ENCODE data around the gene FAT1.

The FAT1 gene

DNA sequence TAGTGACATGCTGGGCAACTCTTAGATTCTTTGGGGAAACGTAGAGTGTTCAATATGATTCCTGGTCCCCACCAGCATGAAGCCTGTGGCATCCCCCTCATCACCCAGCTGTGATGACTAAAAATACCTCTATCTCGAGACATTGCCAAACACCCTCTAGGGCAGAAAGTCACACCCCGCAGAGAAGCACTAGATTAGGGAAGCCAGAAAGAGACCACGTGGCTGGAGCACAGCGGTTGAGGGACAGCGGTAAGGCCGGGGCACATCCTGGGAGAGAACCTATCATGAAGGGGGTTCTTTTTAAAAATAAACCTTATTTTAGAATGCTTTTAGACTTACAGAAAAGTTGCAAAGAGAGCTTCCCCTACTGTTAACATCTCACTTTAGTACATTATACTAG, 11.0 kb downstream of the FAT1 start:
- H3K4me3 ChIP-seq (ENCODE audit: low read depth, low read length): no peak overlapping the region
- no peak for TF ChIP-seq CTCF (IDR thresholded peaks at IDR 0.05; ENCODE audit: low read depth, low read length)

DNA sequence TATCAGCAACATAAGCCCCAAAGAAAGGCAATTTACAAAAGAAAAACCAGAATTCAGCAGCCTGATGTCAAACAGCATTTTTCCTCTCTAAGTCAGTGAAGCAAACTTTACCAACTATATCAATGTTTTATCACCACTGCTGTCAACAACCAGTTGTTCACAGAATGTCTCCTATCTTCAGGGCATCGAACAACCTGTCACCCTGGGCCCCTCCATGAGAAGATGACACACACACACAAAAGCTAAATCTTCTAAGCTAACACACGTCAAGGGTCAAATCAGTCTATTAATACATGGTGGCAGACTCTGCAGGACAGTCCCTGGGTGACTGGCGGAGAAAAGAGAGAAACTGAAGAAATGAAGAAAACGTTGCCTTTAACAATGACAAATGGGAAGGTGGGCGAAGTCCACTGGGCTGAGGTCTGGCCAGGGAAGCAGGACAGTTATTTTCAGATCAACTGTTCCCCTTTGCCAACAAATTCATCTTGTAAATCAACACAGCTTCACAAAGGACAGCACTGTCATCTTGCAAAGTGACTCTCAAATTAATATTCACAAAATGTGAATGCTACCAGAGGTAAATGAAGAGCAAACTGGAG, 13.0 kb downstream of the FAT1 start:
- TF ChIP-seq CTCF (IDR thresholded peaks at IDR 0.05; ENCODE audit: low read depth, low read length): no peak
- H3K4me3 ChIP-seq (ENCODE audit: low read depth, low read length): no peak overlapping the region

DNA sequence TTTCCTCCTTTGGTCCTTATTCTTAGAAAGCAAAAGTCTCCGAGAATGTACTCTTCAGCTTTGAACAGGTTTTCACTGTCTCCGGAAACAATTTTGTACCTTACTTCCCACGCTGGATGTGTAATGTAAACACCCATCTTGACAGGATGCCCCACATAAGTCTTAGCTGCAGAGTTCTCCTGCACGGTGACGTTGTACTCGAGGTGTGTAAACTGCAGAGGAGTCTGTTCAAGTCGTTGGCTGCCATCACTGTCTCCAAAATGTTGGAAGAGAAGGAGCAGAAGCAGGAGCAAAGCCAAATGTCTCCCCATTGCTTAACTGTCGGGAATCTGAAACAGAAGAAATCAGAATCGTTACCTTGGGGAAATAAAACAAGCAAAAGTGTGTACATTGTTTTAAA, 14.1 kb downstream of the FAT1 start:
- TF ChIP-seq CTCF (IDR thresholded peaks at IDR 0.05; ENCODE audit: low read depth, low read length): no peak
- H3K4me3 ChIP-seq (ENCODE audit: low read depth, low read length): no peak overlapping the region

DNA sequence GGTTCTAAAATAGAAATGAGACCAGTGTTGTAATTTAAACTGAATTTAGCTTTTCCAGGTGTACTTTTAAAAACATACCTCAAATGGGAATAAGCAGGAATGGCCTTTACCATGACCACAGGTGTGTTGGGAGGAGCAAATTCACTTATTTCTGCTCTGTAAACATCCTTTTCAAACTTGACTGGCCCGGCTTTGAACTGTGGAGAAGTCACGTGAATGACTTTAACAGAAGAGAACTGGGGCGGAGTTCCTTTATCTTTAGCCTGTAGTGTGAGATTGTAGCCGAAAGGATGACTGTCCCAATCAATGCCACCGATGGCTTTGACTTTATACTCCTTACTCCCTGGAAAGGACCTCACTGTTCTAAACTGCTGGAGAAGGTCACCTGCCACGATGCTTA, 15.1 kb downstream of the FAT1 start:
- no peak overlapping the region for H3K4me3 ChIP-seq (ENCODE audit: low read depth, low read length)
- no peak for TF ChIP-seq CTCF (IDR thresholded peaks at IDR 0.05; ENCODE audit: low read depth, low read length)

DNA sequence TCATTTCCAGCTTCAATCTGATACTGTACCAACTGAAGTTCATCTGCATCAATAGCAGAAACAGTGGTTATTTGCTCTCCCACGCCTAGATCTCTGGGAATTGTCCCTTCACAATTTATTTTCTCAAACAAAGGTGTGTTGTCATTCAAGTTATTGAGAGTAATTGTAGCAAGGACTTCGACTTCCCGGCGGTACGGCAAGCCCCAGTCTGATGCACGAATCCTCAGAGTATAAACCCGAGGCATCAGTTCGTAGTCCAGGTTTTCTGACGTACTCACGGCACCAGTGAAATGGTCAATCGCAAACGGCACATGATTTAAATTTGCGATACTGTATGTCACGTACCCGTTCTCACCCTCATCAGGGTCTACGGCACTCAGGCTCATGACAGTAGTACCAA, 15.7 kb downstream of the FAT1 start:
- no peak overlapping the region for H3K4me3 ChIP-seq (ENCODE audit: low read depth, low read length)
- no peak for TF ChIP-seq CTCF (IDR thresholded peaks at IDR 0.05; ENCODE audit: low read depth, low read length)

- TF ChIP-seq CTCF (IDR thresholded peaks at IDR 0.05; ENCODE audit: low read depth, low read length): no peak
Measured at GRCh38 chr4:186707574-186707973, 16.1 kb downstream of the FAT1 start.

DNA sequence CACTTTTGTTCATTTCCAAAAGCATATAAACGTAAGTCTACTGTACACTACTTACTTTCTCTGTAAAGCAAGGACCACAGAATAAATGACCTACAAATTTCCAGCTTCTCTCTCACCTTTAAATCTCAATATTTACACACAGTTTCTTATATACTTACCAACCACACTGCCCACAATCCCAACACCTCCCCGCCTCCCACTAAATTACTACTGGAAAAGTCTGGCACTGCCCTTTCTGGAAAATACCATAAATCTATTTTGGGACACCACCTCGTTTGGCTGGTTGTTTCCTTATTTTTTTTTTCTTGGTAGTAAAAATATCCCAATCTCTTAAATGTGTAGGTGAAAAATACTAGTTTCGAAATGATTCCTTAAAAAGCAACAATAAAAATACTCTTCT, 19.6 kb downstream of the FAT1 start:
- no peak overlapping the region for H3K4me3 ChIP-seq (ENCODE audit: low read depth, low read length)
- TF ChIP-seq CTCF (IDR thresholded peaks at IDR 0.05; ENCODE audit: low read depth, low read length): no peak

More at GRCh38 chr4:186707574-186707973, 16.1 kb downstream of the FAT1 start:
- no peak overlapping the region for H3K4me3 ChIP-seq (ENCODE audit: low read depth, low read length)

Data from WI38 (cell line).